Loucy (cell line): ENCODE results near the gene CLEC4D.

Experiments
- H2AFZ ChIP-seq: fragments of 200-600 bp; sonication (generic); 2 replicates; pipeline ENCODE4 v1.6.0; 2016; ENCODE audit warnings: antibody characterized with exemption, mild to moderate bottlenecking, low read length, moderate library complexity
- H3F3A ChIP-seq: fragments of 200-600 bp; 2 replicates; pipeline ENCODE4 v1.6.0; 2016; ENCODE audit warnings: antibody characterized with exemption, low read depth, mild to moderate bottlenecking
- H3K27me3 ChIP-seq: fragments of 200-600 bp; sonication (generic); 2 replicates; pipeline ENCODE4 v1.6.1; 2014; ENCODE audit warnings: low read length, mild to moderate bottlenecking; ENCODE audit not compliant: insufficient read depth, poor library complexity, severe bottlenecking
- H3K36me3 ChIP-seq: fragments of 200-600 bp; sonication (generic); 2 replicates; pipeline ENCODE4 v1.6.1; 2016; ENCODE audit warnings: low read length; ENCODE audit not compliant: insufficient read depth
- H3K4me1 ChIP-seq: fragments of 200-600 bp; sonication (generic); 2 replicates; pipeline ENCODE4 v1.5.1; 2014; ENCODE audit warnings: low read length, mild to moderate bottlenecking; ENCODE audit not compliant: insufficient read depth, poor library complexity, severe bottlenecking
- H3K4me2 ChIP-seq: fragments of 200-600 bp; sonication (generic); 2 replicates; pipeline ENCODE4 v1.6.0; 2014; ENCODE audit warnings: antibody characterized with exemption, low read length, low read depth, mild to moderate bottlenecking; ENCODE audit not compliant: poor library complexity, severe bottlenecking
- H3K4me3 ChIP-seq: fragments of 200-600 bp; sonication (generic); 2 replicates; pipeline ENCODE4 v1.5.1; 2014; ENCODE audit warnings: low read length, mild to moderate bottlenecking, mixed read lengths; ENCODE audit not compliant: poor library complexity, severe bottlenecking
- H3K79me2 ChIP-seq: fragments of 200-600 bp; sonication (generic); 2 replicates; pipeline ENCODE4 v1.6.1; 2014; ENCODE audit warnings: low read length; ENCODE audit not compliant: insufficient read depth
- H3K9ac ChIP-seq: fragments of 200-600 bp; sonication (generic); 2 replicates; pipeline ENCODE4 v1.6.0; 2014; ENCODE audit warnings: mild to moderate bottlenecking, low read depth, low read length, moderate library complexity; ENCODE audit not compliant: poor library complexity, severe bottlenecking
- H3K9me2 ChIP-seq: fragments of 200-600 bp; sonication (generic); replicated peaks from 2 replicates; pipeline ENCODE4 v1.6.1; 2016; ENCODE audit warnings: low read depth, low read length, mixed read lengths
- H3K9me3 ChIP-seq: fragments of 200-600 bp; sonication (generic); 2 replicates; pipeline ENCODE4 v1.6.1; 2014; ENCODE audit warnings: mild to moderate bottlenecking, antibody characterized with exemption, low read length, low read depth; ENCODE audit not compliant: insufficient read depth
- H4K20me1 ChIP-seq: fragments of 200-600 bp; sonication (generic); 2 replicates; pipeline ENCODE4 v1.6.0; 2014; ENCODE audit warnings: antibody characterized with exemption, low read length, mild to moderate bottlenecking; ENCODE audit not compliant: insufficient read depth, poor library complexity, severe bottlenecking
- CTCF ChIP-seq: fragments of 200-600 bp; sonication (generic); conservative IDR thresholded peaks from 2 replicates; pipeline ENCODE4 v1.5.1; 2014; ENCODE audit warnings: mild to moderate bottlenecking, antibody characterized with exemption, low read length
- EZH2phosphoT487 ChIP-seq: fragments of 200-600 bp; IDR thresholded peaks from 2 replicates; pipeline ENCODE4 v1.6.1; 2018; ENCODE audit warnings: antibody characterized with exemption, mild to moderate bottlenecking, moderate library complexity, borderline replicate concordance

The CLEC4D gene

GRCh38 chr12:8499616-8500015 is 13.7 kb upstream of the CLEC4D start:
- H4K20me1 ChIP-seq: no peaks in the 10 kb centered on the region
- H2AFZ ChIP-seq: peak overlapping the region; percentile 31; the same call in 1 of the 2 replicates
- peaks cover 5% of the 10 kb centered on the region; the same call in 1 of the 2 replicates for H3F3A ChIP-seq
- TF ChIP-seq EZH2phosphoT487 (no peak), CTCF (peak; percentile 76)
- no peak overlapping the region for H3K4me2 ChIP-seq
- no peaks in the 10 kb centered on the region for H3K79me2 ChIP-seq
- no peaks in the 10 kb centered on the region for H3K27me3 ChIP-seq
- no peak overlapping the region for H3K4me3 ChIP-seq
- no peaks in the 10 kb centered on the region for H3K9me3 ChIP-seq
- no peak overlapping the region for H3K9ac ChIP-seq
- no peaks in the 10 kb centered on the region for H3K36me3 ChIP-seq
- no peaks in the 10 kb centered on the region for H3K9me2 ChIP-seq
- peaks cover 39% of the 10 kb centered on the region for H3K4me1 ChIP-seq

GRCh38 chr12:8501720-8502119 is 11.6 kb upstream of the CLEC4D start:
- no peaks in the 10 kb centered on the region for H3K9me2 ChIP-seq
- no peaks in the 10 kb centered on the region for H3K36me3 ChIP-seq
- H3K27me3 ChIP-seq: no peaks in the 10 kb centered on the region
- peaks cover 39% of the 10 kb centered on the region for H3K4me1 ChIP-seq
- TF ChIP-seq EZH2phosphoT487 (no peak), CTCF (no peak)
- H3K4me2 ChIP-seq: peak overlapping the region; percentile 60
- H2AFZ ChIP-seq: no peak overlapping the region
- peaks cover 5% of the 10 kb centered on the region; the same call in 1 of the 2 replicates for H3F3A ChIP-seq
- H3K79me2 ChIP-seq: no peaks in the 10 kb centered on the region
- H3K9me3 ChIP-seq: no peaks in the 10 kb centered on the region
- H3K9ac ChIP-seq: peak overlapping the region; percentile 32
- peak overlapping the region; percentile 48 for H3K4me3 ChIP-seq
- no peaks in the 10 kb centered on the region for H4K20me1 ChIP-seq

GRCh38 chr12:8504351-8504750 is 9.0 kb upstream of the CLEC4D start:
- TF ChIP-seq CTCF: no peak
- TF ChIP-seq EZH2phosphoT487: no peak
- Histone ChIP-seq H3K27me3 (no peaks in the 10 kb centered on the region), H3K4me1 (peaks cover 56% of the 10 kb centered on the region)

More at GRCh38 chr12:8504351-8504750, 9.0 kb upstream of the CLEC4D start:
- Histone ChIP-seq H3F3A (peaks cover 5% of the 10 kb centered on the region; the same call in 1 of the 2 replicates), H2AFZ (no peak overlapping the region), H3K9me3 (no peaks in the 10 kb centered on the region), H3K79me2 (no peaks in the 10 kb centered on the region), H3K4me2 (no peak overlapping the region), H3K36me3 (no peaks in the 10 kb centered on the region), H3K9me2 (no peaks in the 10 kb centered on the region), H3K9ac (no peak overlapping the region), H4K20me1 (no peaks in the 10 kb centered on the region), H3K4me3 (no peak overlapping the region)
